Nephron progenitor cell (in vitro differentiated cells): ENCODE measurements around the gene LRRC75A.
"Not testable (repeated sequence)": the region's sequence is repeated elsewhere in the genome, so short reads cannot be mapped to it uniquely, and the experiment has no call there.

Experiments
- DNase-seq: peaks from one replicate; pipeline ENCODE4 v3.0.0; 2021
- H3K27ac Mint-ChIP-seq: 2 replicates; pipeline ENCODE4 v1.8.0; 2021; ENCODE audit warnings: mild to moderate bottlenecking, moderate library complexity, mixed read lengths
- H3K27me3 Mint-ChIP-seq: 2 replicates; pipeline ENCODE4 v1.8.0; 2021; ENCODE audit warnings: mild to moderate bottlenecking, low read depth, mixed read lengths; ENCODE audit not compliant: poor library complexity
- H3K36me3 Mint-ChIP-seq: 2 replicates; pipeline ENCODE4 v1.8.0; 2021; ENCODE audit warnings: low read depth, mixed read lengths
- H3K4me1 Mint-ChIP-seq: 2 replicates; pipeline ENCODE4 v1.8.0; 2021; ENCODE audit warnings: mixed read lengths
- H3K4me3 Mint-ChIP-seq: 2 replicates; pipeline ENCODE4 v1.8.0; 2021; ENCODE audit warnings: mild to moderate bottlenecking, moderate library complexity, mixed read lengths
- H3K9me3 Mint-ChIP-seq: 2 replicates; pipeline ENCODE4 v1.8.0; 2021; ENCODE audit warnings: mild to moderate bottlenecking, moderate library complexity, mixed read lengths
- TF ChIP-seq, protein P1 (sequence below): fragments of 200-600 bp; sonication (generic); IDR thresholded peaks from 2 replicates; pipeline ENCODE4 v1.5.0; 2021; ENCODE audit warnings: antibody characterized with exemption

LRRC75A gene

DNA sequence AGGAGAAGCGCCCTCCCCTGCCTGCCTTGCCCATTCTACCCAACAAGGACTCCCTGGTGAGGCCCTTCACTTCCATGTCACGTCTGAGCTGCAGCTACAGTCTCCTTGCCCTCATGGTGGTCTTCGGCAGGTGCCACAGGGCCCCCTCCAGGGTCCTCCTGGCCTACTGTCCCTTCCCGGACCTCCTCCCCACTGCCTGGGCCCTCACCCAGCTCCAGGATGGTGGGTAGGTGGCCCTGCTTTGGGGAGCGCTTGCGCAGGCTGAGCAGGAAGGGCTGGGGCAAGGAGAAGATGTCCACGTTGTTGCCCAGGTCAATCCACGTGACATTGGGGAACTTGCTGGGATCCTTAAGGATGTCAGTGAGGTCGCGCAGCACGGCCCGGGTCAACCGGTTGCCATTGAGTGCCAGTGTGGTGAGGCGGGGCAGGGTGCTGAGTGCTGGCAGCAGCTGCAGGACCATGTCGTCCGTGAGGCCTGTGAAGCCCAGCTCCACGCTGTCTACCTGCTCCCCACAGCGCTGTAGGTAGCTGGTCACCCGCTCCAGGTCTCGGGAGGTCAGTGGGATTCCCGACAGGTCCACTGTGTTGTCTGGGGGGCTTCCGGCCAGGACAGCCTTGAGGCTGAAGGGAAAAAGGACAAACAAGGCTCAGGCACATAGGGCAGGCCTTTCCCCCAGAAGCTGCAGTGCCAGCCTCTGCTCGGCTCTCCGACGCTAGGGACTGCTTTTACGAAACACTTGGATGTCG, 48.3 kb downstream of the LRRC75A start:
- no peak for DNase-seq
- Mint-ChIP-seq H3K36me3 (peaks cover 48% of the 10 kb centered on the region), H3K9me3 (no peaks in the 10 kb centered on the region)

DNA sequence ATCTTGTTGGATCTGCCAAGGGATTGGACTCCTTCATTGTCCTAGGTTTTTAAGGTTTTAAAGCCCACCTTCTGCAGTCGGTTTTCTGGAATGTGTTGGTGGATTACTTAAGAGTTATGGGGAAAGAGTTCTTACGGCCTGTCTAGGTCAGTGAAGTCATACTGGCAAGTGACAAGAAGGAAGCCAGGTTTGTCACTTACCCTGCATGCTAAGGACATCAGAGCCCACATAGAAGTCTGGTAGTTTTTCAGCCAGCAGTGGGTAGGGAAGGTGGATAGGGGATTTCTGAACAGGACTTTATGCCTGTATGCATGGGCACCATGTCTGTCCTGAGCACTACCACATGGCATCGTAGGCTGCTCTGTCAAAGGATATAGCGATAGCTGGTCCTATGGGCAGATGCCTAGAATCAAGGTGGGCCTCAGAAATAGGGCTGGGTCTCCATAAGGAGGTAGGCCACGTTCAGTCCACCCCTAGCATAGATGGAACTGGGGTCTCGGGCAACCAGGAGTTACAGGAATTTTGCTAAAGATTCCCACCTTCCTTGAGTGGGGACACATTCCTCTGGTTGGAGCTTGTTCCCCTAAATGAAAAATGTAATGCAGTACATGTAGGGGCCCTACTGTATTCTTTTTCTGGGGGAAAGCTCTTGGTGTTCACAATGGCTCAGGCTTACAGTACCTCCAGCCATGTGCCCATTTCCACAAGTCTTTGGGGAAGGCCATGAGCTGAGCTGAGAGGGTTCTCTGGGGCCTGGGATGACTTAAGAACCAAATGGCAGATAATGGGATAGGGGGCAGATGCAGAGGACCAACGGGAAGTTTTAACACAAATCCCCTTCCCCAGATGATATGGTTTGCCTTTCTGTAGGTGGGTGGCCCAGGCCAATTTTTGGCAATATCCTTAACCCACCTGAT, 49.1 kb downstream of the LRRC75A start:
- Mint-ChIP-seq H3K4me1 (peaks cover 61% of the 10 kb centered on the region), H3K27me3 (no peaks in the 10 kb centered on the region), H3K36me3 (peaks cover 40% of the 10 kb centered on the region), H3K9me3 (no peaks in the 10 kb centered on the region), H3K4me3 (peak overlapping the region; percentile 100), H3K27ac (peak overlapping the region; percentile 92)
- DNase-seq: no peak
- TF ChIP-seq, protein P1, sequence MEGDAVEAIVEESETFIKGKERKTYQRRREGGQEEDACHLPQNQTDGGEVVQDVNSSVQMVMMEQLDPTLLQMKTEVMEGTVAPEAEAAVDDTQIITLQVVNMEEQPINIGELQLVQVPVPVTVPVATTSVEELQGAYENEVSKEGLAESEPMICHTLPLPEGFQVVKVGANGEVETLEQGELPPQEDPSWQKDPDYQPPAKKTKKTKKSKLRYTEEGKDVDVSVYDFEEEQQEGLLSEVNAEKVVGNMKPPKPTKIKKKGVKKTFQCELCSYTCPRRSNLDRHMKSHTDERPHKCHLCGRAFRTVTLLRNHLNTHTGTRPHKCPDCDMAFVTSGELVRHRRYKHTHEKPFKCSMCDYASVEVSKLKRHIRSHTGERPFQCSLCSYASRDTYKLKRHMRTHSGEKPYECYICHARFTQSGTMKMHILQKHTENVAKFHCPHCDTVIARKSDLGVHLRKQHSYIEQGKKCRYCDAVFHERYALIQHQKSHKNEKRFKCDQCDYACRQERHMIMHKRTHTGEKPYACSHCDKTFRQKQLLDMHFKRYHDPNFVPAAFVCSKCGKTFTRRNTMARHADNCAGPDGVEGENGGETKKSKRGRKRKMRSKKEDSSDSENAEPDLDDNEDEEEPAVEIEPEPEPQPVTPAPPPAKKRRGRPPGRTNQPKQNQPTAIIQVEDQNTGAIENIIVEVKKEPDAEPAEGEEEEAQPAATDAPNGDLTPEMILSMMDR: no peak

More for the DNA sequence above, 48.3 kb downstream of the LRRC75A start:
- peak overlapping the region; percentile 92 for H3K27ac Mint-ChIP-seq
- no peaks in the 10 kb centered on the region for H3K27me3 Mint-ChIP-seq
- peaks cover 55% of the 10 kb centered on the region for H3K4me1 Mint-ChIP-seq
- H3K4me3 Mint-ChIP-seq: no peak overlapping the region
- TF ChIP-seq, protein P1: no peak

DNA sequence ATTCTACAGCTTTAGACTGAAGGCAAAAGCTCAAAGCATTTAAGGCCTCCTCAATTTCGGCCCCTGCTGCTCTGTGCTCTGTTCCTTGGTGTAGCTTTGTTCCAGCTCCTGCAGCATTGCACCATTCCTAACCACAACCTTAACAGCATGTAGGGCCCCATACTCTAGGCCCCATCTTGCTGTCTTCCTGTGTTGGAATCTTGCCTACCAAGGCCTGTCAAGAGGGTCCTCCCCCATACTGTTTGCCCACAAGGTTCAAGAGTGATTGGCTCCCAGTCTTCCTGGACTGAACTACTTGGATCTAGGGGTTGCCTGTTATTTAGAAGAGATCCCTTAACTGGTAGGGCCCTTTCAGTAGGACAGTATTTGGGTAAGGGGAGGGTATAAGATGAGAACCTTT, 49.9 kb downstream of the LRRC75A start:
- H3K36me3 Mint-ChIP-seq: peaks cover 40% of the 10 kb centered on the region
- H3K9me3 Mint-ChIP-seq: no peaks in the 10 kb centered on the region
- TF ChIP-seq, protein P1: no peak
- peak overlapping the region; percentile 100 for H3K4me3 Mint-ChIP-seq
- no peaks in the 10 kb centered on the region for H3K27me3 Mint-ChIP-seq
- peaks cover 64% of the 10 kb centered on the region for H3K4me1 Mint-ChIP-seq
- peak overlapping the region; percentile 92 for H3K27ac Mint-ChIP-seq
- no peak for DNase-seq

DNA sequence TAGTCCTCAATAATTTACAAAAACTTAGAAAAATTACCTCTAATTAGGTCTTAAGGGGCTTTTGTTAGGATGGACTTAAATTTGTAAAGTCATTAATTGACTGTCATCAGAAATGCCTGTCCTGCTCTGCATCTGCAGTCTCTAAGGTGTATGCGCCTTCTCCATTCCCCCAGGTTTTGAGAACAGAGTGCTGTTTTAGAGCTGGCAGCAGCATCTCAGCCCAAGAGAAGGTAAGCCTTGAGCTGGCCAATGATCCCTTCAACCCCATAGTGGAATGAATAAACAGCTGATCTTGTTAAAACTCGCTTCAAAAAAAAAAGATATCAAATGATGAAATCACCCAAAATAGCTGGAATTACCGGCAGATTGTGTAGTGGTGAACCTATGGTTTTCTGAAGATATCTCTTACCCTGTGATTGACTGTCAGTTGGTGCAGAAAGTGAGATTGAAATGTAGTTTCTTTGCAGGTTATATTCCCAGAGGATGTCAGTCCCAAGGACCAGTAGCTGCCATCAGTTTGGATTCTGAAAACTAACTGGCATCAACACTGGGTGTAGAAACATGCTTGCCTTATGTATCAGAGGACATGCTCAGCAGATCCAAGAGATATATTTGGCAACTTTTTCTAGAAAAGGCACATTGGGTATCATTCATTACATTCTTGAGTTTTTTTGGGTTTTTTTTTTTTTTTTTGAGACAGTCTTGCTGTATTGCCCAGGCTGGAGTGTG, 50.9 kb downstream of the LRRC75A start:
- H3K27me3 Mint-ChIP-seq: no peaks in the 10 kb centered on the region
- no peak for DNase-seq
- peak overlapping the region; percentile 92 for H3K27ac Mint-ChIP-seq
- H3K4me1 Mint-ChIP-seq: peaks cover 72% of the 10 kb centered on the region
- peak overlapping the region; percentile 100 for H3K4me3 Mint-ChIP-seq
- no peaks in the 10 kb centered on the region for H3K9me3 Mint-ChIP-seq
- peaks cover 36% of the 10 kb centered on the region for H3K36me3 Mint-ChIP-seq
- TF ChIP-seq, protein P1: no peak

DNA sequence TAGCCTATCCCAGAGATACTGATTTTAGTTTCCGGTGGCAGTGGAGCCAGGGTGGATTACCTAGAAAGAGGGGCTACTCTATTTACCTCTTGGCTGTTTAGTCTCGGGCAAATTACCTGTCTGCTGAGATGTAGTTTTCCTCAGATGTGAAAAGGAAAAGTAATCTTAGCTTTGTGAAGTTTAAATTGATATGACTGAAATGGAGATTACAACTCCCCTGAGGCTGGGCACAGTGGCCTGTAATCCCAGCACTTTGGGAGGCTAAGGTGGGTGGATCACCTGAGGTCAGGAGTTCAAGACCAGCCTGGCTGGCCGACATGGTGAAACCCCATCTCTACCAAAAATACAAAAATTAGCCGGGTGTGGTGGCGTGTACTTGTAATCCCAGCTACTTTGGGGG, 51.6 kb downstream of the LRRC75A start:
- not testable (repeated sequence) for H3K27me3 Mint-ChIP-seq, DNase-seq, H3K9me3 Mint-ChIP-seq
- H3K27ac Mint-ChIP-seq: peak overlapping the region; percentile 59
- H3K4me3 Mint-ChIP-seq: peak overlapping the region; percentile 100
- H3K36me3 Mint-ChIP-seq: peaks cover 31% of the 10 kb centered on the region
- peaks cover 79% of the 10 kb centered on the region for H3K4me1 Mint-ChIP-seq
